K562 (cell line): ENCODE results near the gene SHROOM3. TPM values are rescaled to one million over a fixed set of nuclear protein-coding genes. Genes with fewer than 3 reads are reported as not detected.

Experiments
- ATAC-seq: fragments of 200-7000 bp; cut with Tn5 transposase; 3 replicates; pipeline ENCODE4 v1.9.1; 2020; ENCODE audit warnings: moderate library complexity
- BruUV-seq: library from RNA; stranded (reverse); fragments of 400-500 nt; replicated peaks from 2 replicates; lab custom pipeline; 2021; lab: Mats Ljungman, UMichigan
- CTCF ChIA-PET: fragments of 300-600 bp; formaldehyde crosslinking; extraction: SDS; loops from one replicate; lab custom pipeline; 2021; ENCODE audit warnings: low intra/inter-chr PET ratio; lab: Yijun Ruan, JAX
- POLR2A ChIA-PET: fragments of 300-600, 350-650 bp; sonication (Branson Sonifier 250); formaldehyde crosslinking; extraction: SDS; loops from one replicate; lab custom pipeline; 2021; ENCODE audit warnings: antibody characterized with exemption, inconsistent platforms; lab: Yijun Ruan, JAX
- DNase-seq, 4 experiments: peaks; one replicate each; pipeline versions ENCODE4 v3.0.0 to v3.0.0-alpha.2; 2011 to 2018; ENCODE audit warnings: low spot score in 3 of 4, mixed read lengths in 3 of 4; ENCODE audit errors: extremely low read depth in 1 of 4
- FAIRE-seq: peaks from 2 replicates; lab custom pipeline; 2011; peaks lifted over from hg19 to GRCh38; lab: Jason Lieb, UNC
- H2AFZ ChIP-seq: 2 replicates; pipeline ENCODE4 v1.6.0; 2011; ENCODE audit warnings: low read depth, low read length, control low read depth, inconsistent platforms
- H3K27ac ChIP-seq: fragments of 200-600 bp; 3 replicates; pipeline ENCODE4 v1.8.0; 2011; ENCODE audit warnings: low read depth, mild to moderate bottlenecking, control low read depth, inconsistent platforms, low read length, moderate library complexity, mixed read lengths; ENCODE audit errors: extremely low read depth
- H3K27me3 ChIP-seq, 2 experiments: fragments of 300-600 bp in 1 of 2; 2 replicates in 1 of 2; 3 replicates in 1 of 2; pipeline versions ENCODE4 v1.6.0 to v1.8.0; 2011; ENCODE audit warnings: inconsistent platforms in 2 of 2, low read length in 2 of 2, mild to moderate bottlenecking in 1 of 2, mixed read lengths in 1 of 2, moderate library complexity in 1 of 2; ENCODE audit not compliant: control insufficient read depth in 2 of 2, insufficient read depth in 2 of 2
- H3K36me3 ChIP-seq: fragments of 300-600 bp; 3 replicates; pipeline ENCODE4 v1.8.0; 2011; ENCODE audit warnings: mild to moderate bottlenecking, low read length, inconsistent platforms; ENCODE audit not compliant: control insufficient read depth, insufficient read depth
- H3K4me1 ChIP-seq, 2 experiments: fragments of 200-600 bp in 1 of 2; replicated peaks in 1 of 2; 2 replicates in 1 of 2; 3 replicates in 1 of 2; pipeline versions ENCODE4 v1.5.1 to v1.8.0; 2011; ENCODE audit warnings: inconsistent platforms in 2 of 2, low read length in 2 of 2, mild to moderate bottlenecking in 1 of 2, mixed read lengths in 1 of 2, moderate library complexity in 1 of 2; ENCODE audit not compliant: control insufficient read depth in 2 of 2, insufficient read depth in 2 of 2
- H3K4me2 ChIP-seq: 2 replicates; pipeline ENCODE4 v1.6.1; 2011; ENCODE audit warnings: low read length, control low read depth, inconsistent platforms, mixed read lengths; ENCODE audit not compliant: insufficient read depth
- H3K4me3 ChIP-seq: fragments of 200-600 bp; sonication (generic), shearing (Covaris generic); 2 replicates; pipeline ENCODE4 v1.5.1; 2016; ENCODE audit warnings: control low read depth, inconsistent platforms
- H3K79me2 ChIP-seq: fragments of 200-600 bp; 3 replicates; pipeline ENCODE4 v1.8.0; 2011; ENCODE audit warnings: low read length, inconsistent platforms; ENCODE audit not compliant: control insufficient read depth, insufficient read depth
- H3K9ac ChIP-seq, 2 experiments: 2 replicates each; pipeline versions ENCODE4 v1.6.0 to v1.6.1; 2011; ENCODE audit warnings: low read depth in 2 of 2, low read length in 2 of 2, control low read depth in 1 of 2, inconsistent platforms in 1 of 2, mild to moderate bottlenecking in 1 of 2, mixed read lengths in 1 of 2; ENCODE audit not compliant: insufficient read depth in 1 of 2
- H3K9me1 ChIP-seq: one replicate; pipeline ENCODE4 v1.6.0; 2011; ENCODE audit warnings: inconsistent platforms, mild to moderate bottlenecking, low read length, moderate library complexity; ENCODE audit not compliant: control insufficient read depth, insufficient read depth
- H3K9me3 ChIP-seq: replicated peaks from 2 replicates; pipeline ENCODE4 v1.5.1; 2011; ENCODE audit warnings: low read depth, low read length, inconsistent platforms; ENCODE audit not compliant: control insufficient read depth, insufficient read depth
- H4K20me1 ChIP-seq: replicated peaks from 2 replicates; pipeline ENCODE4 v1.6.1; 2011; ENCODE audit warnings: low read length, inconsistent platforms, mixed read lengths; ENCODE audit not compliant: control insufficient read depth, insufficient read depth
- CHD1 ChIP-seq: fragments of 200-600 bp; sonication (generic); IDR thresholded peaks from one replicate; pipeline ENCODE4 v1.6.1; 2012; ENCODE audit warnings: mild to moderate bottlenecking, moderate library complexity, low read length, inconsistent platforms
- CREB3 ChIP-seq: fragments of 450-650 bp; conservative IDR thresholded peaks from 2 replicates; pipeline ENCODE4 v1.6.1; 2016; ENCODE audit warnings: missing genetic modification characterization, low read depth, mild to moderate bottlenecking, missing compliant biosample characterization, moderate library complexity
- CREB3L1 ChIP-seq: fragments of 450-650 bp; IDR thresholded peaks from 2 replicates; pipeline ENCODE4 v1.6.1; 2014; ENCODE audit warnings: low read depth, mild to moderate bottlenecking, moderate library complexity, borderline replicate concordance
- CREM ChIP-seq: IDR thresholded peaks from 2 replicates; pipeline ENCODE4 v1.6.1; 2014; ENCODE audit warnings: antibody characterized with exemption, low read depth
- CSDE1 ChIP-seq, 2 experiments: fragments of 450-650 bp; IDR thresholded peaks; 2 replicates each; pipeline ENCODE4 v1.6.1; 2016; ENCODE audit warnings: mild to moderate bottlenecking in 1 of 2
- E2F1 ChIP-seq: sonication (generic); formaldehyde crosslinking; IDR thresholded peaks from 2 replicates; pipeline ENCODE4 v1.8.1; 2023; ENCODE audit warnings: mild to moderate bottlenecking, missing genetic modification reagents, moderate library complexity
- ELF1 ChIP-seq: fragments of 200-800 bp; sonication (Bioruptor generic); IDR thresholded peaks from 2 replicates; pipeline ENCODE4 v1.6.1; 2016; ENCODE audit warnings: missing genetic modification characterization, missing compliant biosample characterization
- ELF4 ChIP-seq: fragments of 450-650 bp; formaldehyde crosslinking; IDR thresholded peaks from 2 replicates; pipeline ENCODE4 v1.4.0; 2022; ENCODE audit warnings: missing genetic modification characterization
- IRF9 ChIP-seq: fragments of 450-650 bp; IDR thresholded peaks from 2 replicates; pipeline ENCODE4 v1.6.1; 2016; ENCODE audit warnings: missing biosample characterization, missing genetic modification characterization
- KAT2B ChIP-seq: IDR thresholded peaks from one replicate; pipeline ENCODE4 v1.6.1; 2012; ENCODE audit warnings: low read depth, mild to moderate bottlenecking, control low read depth, inconsistent platforms, low read length, moderate library complexity
- L3MBTL2 ChIP-seq: fragments of 450-650 bp; IDR thresholded peaks from 2 replicates; pipeline ENCODE4 v1.6.1; 2016; ENCODE audit warnings: mild to moderate bottlenecking, moderate library complexity
- MAFK ChIP-seq: IDR thresholded peaks from 2 replicates; pipeline ENCODE4 v1.6.1; 2011; ENCODE audit warnings: low read length, improper control_type of control experiment
- MBD2 ChIP-seq: sonication (generic); IDR thresholded peaks from 2 replicates; pipeline ENCODE4 v1.6.1; 2016; ENCODE audit warnings: low read depth, borderline replicate concordance
- PHF8 ChIP-seq: fragments of 200-600 bp; sonication (generic); IDR thresholded peaks from 2 replicates; pipeline ENCODE4 v1.6.1; 2012; ENCODE audit warnings: mixed run types, mild to moderate bottlenecking, inconsistent platforms, low read length, moderate library complexity, borderline replicate concordance
- RAD51 ChIP-seq: fragments of 450-650 bp; IDR thresholded peaks from 2 replicates; pipeline ENCODE4 v1.7.1; 2016; ENCODE audit warnings: low read depth, mild to moderate bottlenecking, borderline replicate concordance
- RBM17 ChIP-seq: fragments of 200-400 bp; formaldehyde crosslinking; IDR thresholded peaks from 2 replicates; pipeline ENCODE4 v1.6.1; 2017; ENCODE audit warnings: low read depth, mild to moderate bottlenecking, low read length, borderline replicate concordance
- SIN3B ChIP-seq: fragments of 450-650 bp; IDR thresholded peaks from 2 replicates; pipeline ENCODE4 v1.6.1; 2017; ENCODE audit warnings: low read depth, mild to moderate bottlenecking, moderate library complexity
- TEAD1 ChIP-seq, 2 experiments: fragments of 450-650 bp in 1 of 2; sonication (generic) in 1 of 2; formaldehyde crosslinking; IDR thresholded peaks; 2 replicates each; pipeline versions ENCODE4 v1.4.0 to v1.8.0; 2020 to 2022; ENCODE audit warnings: mild to moderate bottlenecking in 2 of 2, missing genetic modification reagents in 1 of 2
- ZNF165 ChIP-seq: fragments of 250-450 bp; sonication (Bioruptor Pico); IDR thresholded peaks from 2 replicates; pipeline ENCODE4 v1.4.0; 2020; ENCODE audit warnings: borderline replicate concordance
- ZNF408 ChIP-seq: fragments of 250-450 bp; sonication (Bioruptor Pico); IDR thresholded peaks from 2 replicates; pipeline ENCODE4 v1.4.0; 2020; ENCODE audit warnings: low read depth, mild to moderate bottlenecking, moderate library complexity
- ZNF444 ChIP-seq: fragments of 250-450 bp; sonication (Bioruptor Pico); IDR thresholded peaks from 2 replicates; pipeline ENCODE4 v1.4.0; 2020; ENCODE audit warnings: mild to moderate bottlenecking, moderate library complexity
- WGBS: fragments of 100-300 bp; shearing (Covaris generic); methylation state at CpG from one replicate; pipeline ENCODE4 v1.1.6; 2016; ENCODE audit warnings: low coverage, mixed read lengths; ENCODE audit not compliant: insufficient coverage; ENCODE audit errors: missing lambda C conversion rate; 5-methylcytosine and 5-hydroxymethylcytosine counted together
- in situ Hi-C: fragments of 300-500 bp; cut with MboI; formaldehyde crosslinking; loops from 4 replicates; pipeline ENCODE4 v1.15.0; 2018; ENCODE audit warnings: inconsistent platforms, mixed read lengths
- intact Hi-C: fragments of 100-400 bp; cut with micrococcal nuclease; formaldehyde crosslinking; loops from 2 replicates; pipeline ENCODE4 v1.14.2; 2022
- polyA plus RNA-seq, 8 experiments: library from polyadenylated mRNA; depleted of rRNA in 4 of 8; stranded (reverse) in 5 of 8; unstranded in 3 of 8; fragments of >200 nt; fragmentation: Nextera tagmentation in 2 of 8; fragmentation: Illumina TruSeq in 1 of 8; extraction: Ambion mirVana in 2 of 8; extraction: Trizol in 1 of 8; gene quantifications; 2 replicates each; pipeline versions ENCODE4 v1.2.1 to v1.2.3, GENCODE V29; 2011 to 2014; ENCODE audit warnings: inconsistent platforms in 1 of 8, missing spikeins in 1 of 8
- total RNA-seq, 7 experiments: library from RNA; depleted of rRNA in 6 of 7; stranded (reverse); fragments of >200 nt in 6 of 7; fragmentation: Illumina TruSeq in 2 of 7; extraction: Trizol in 2 of 7; gene quantifications; 2 replicates each; pipeline versions ENCODE4 v1.2.1 to v1.2.3, GENCODE V29; 2011 to 2021; ENCODE audit warnings: low replicate concordance in 1 of 7

The SHROOM3 gene
- total and polyA plus RNA-seq, 9 of the 15 experiments (the other 6 are each of a cell fraction or from before 2014, with no cell fraction given): 0.01 to 0.07 TPM; not detected in 7

GRCh38 chr4:76799140-76799539, 364.1 kb downstream of the SHROOM3 start:
- BruUV-seq: no TSS peak
- H3K9ac ChIP-seq: no peak overlapping the region
- no peaks in the 10 kb centered on the region for H4K20me1 ChIP-seq
- no peaks in the 10 kb centered on the region for H3K9me1 ChIP-seq
- H3K4me2 ChIP-seq: no peak overlapping the region; the same call in 1 of the 2 replicates
- DNase-seq (no peak), FAIRE-seq (no peak), ATAC-seq (peak; percentile 60)
- peaks cover 8 to 17% of the 10 kb centered on the region in 2 experiments for H3K4me1 ChIP-seq
- no peaks in the 10 kb centered on the region for H3K36me3 ChIP-seq
- H3K79me2 ChIP-seq: no peaks in the 10 kb centered on the region
- no peaks in the 10 kb centered on the region for H3K9me3 ChIP-seq
- CTCF ChIA-PET: no interaction called here
- in situ Hi-C loops (no loop called here), intact Hi-C loops (no loop called here)
- 4% methylated on average over 7 of the region's 7 CpGs for WGBS
- no peaks in the 10 kb centered on the region for H3K27me3 ChIP-seq
- H3K27ac ChIP-seq: peak overlapping the region; percentile 14; the same call in 1 of the 3 replicates
- POLR2A ChIA-PET: no interaction called here
- H2AFZ ChIP-seq: peak overlapping the region; percentile 65
- no peak overlapping the region for H3K4me3 ChIP-seq
- TF ChIP-seq CHD1: no peak
- no peak for TF ChIP-seq IRF9 (tag)
- TF ChIP-seq CREM: no peak
- TF ChIP-seq TEAD1 (CRISPR knock-in tag; IDR thresholded peaks at IDR 0.05): no peak
- no peak for TF ChIP-seq MBD2
- TF ChIP-seq SIN3B: no peak
- no peak for TF ChIP-seq KAT2B
- no peak for TF ChIP-seq PHF8
- TF ChIP-seq CREB3 (tag): no peak
- no peak for TF ChIP-seq ELF4 (CRISPR knock-in tag)
- no peak for TF ChIP-seq CSDE1 (IDR thresholded peaks at IDR 0.05)
- TF ChIP-seq ZNF408 (CRISPR knock-in tag): no peak
- TF ChIP-seq RAD51: no peak
- TF ChIP-seq ZNF165 (CRISPR knock-in tag): no peak
- TF ChIP-seq MAFK: no peak
- no peak for TF ChIP-seq E2F1 (CRISPR knock-in tag)
- no peak for TF ChIP-seq ZNF444 (CRISPR knock-in tag)
- no peak for TF ChIP-seq CREB3L1
- TF ChIP-seq RBM17: no peak
- TF ChIP-seq ELF1: no peak
- 0 out of 2 replicates have a peak, but pooled peaks have one; percentile 32 for TF ChIP-seq L3MBTL2
